Right cardiac atrium (tissue), 5 donors: ENCODE data around the gene PLEKHA8. TPM values are rescaled to one million over a fixed set of nuclear protein-coding genes. Genes with fewer than 3 reads are reported as not detected.

Experiments used
- ATAC-seq, 2 donors: fragments of 200-7000 bp; cut with Tn5 transposase; one replicate each; pipeline versions ENCODE4 v1.8.0 to v1.9.1; 2020; ENCODE audit warnings: moderate library complexity in 2 of 2, mild to moderate bottlenecking in 1 of 2
- DNase-seq, 3 donors: peaks; one replicate each; pipeline ENCODE4 v3.0.0-alpha.2; 2020
- H3K27ac ChIP-seq: one replicate; pipeline ENCODE4 v1.5.1; 2013; ENCODE audit warnings: mild to moderate bottlenecking, low read length, control low read depth, moderate library complexity
- H3K27me3 ChIP-seq: one replicate; pipeline ENCODE4 v1.6.1; 2013; ENCODE audit not compliant: control insufficient read depth, insufficient read depth
- H3K4me1 ChIP-seq: one replicate; pipeline ENCODE4 v1.6.1; 2013; ENCODE audit warnings: low read length; ENCODE audit not compliant: control insufficient read depth, insufficient read depth
- H3K4me3 ChIP-seq: one replicate; pipeline ENCODE4 v1.5.1; 2013; ENCODE audit warnings: low read length, control low read depth
- H3K9me3 ChIP-seq: one replicate; pipeline ENCODE4 v1.6.1; 2013; ENCODE audit warnings: low read length; ENCODE audit not compliant: control insufficient read depth
- WGBS: extraction: QIAGEN DNeasy Blood & Tissue Kit; methylation state at CpG from one replicate; pipeline ENCODE4 v1.1.7; 2013; 5-methylcytosine and 5-hydroxymethylcytosine counted together
- intact Hi-C, 4 donors: fragments of 100-400 bp; cut with DNase I; formaldehyde crosslinking; loops; one replicate each; pipeline versions ENCODE4 v1.11.0 to v1.14.0; 2022 to 2023
- polyA plus RNA-seq: library from polyadenylated mRNA; stranded (reverse); fragments of 200-250 nt; gene quantifications from one replicate; pipeline ENCODE4 v1.2.3, GENCODE V29; 2013
- total RNA-seq, 4 donors: library from RNA; stranded (reverse); fragmentation: NEBNext Ultra II Directional; extraction: Animal tissue kit (Norgen Biotek cat#: 25700); gene quantifications; one replicate each; pipeline ENCODE4 v1.2.1, GENCODE V29; 2021
- donor health status: healthy with polysubstance abuse.
- donor health status: DM: no; HTN: yes; CAD: no.
- donor health status: DM: no; HTN: no; CAD: no.
- donor health status: DM: no; HTN: yes; CAD: no; lungs with severe emphysema.
- donor health status: DM: yes; HTN: yes; CAD: no.

The PLEKHA8 gene
- total and polyA plus RNA-seq, 5 donors: 1.7 to 5.6 (median 4.3) TPM

DNA sequence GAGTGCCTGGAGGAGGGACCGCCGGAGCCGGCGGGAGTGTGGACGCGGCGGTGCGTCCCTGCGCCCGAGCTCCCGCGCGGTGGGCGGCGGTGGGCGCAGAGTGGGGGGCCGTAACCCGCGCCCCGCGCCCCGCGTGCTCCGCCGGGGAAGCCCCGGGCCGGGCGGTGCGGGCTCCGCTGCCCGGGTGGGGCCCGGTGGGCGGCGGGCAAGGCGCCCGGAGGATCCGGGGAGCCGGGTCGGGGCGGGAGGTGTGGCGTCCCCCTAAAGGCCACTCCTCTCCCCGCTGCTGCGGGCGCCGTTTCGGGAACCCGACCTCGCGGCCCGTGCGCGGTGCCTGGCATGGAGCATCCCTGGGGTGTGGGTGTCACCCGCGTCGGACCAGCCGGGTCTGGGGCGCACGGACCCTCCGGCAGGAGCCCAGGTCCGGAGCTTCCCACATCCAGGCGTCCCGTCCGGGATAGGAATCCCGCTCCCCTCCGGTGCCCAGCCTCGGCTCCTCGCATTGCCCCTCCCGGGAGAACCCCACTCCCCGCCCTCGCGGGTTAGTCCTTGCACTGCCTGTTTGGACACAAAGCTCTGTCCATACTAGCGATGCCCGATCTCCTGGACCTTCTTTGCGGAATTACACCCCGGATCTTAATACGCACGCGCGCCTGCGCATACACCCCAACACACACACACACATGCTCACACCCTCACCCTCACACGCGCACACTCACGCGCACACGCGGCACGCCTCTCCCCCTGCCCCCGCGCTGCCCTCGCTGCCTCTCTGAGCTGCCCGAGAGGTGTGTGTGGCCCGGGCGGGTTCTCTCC lies 107.3 kb downstream of the PLEKHA8 start:
- under 1% methylated on average over 92 of the region's 93 CpGs for WGBS
- ATAC-seq (peak; percentile 69 to 78), DNase-seq (peak; percentile 70 to 87 (median 85))
- Histone ChIP-seq H3K27me3 (no peaks in the 10 kb centered on the region), H3K9me3 (no peaks in the 10 kb centered on the region), H3K27ac (peak overlapping the region; percentile 74), H3K4me1 (peaks cover 6% of the 10 kb centered on the region), H3K4me3 (peak overlapping the region; percentile 78)
- intact Hi-C loops: no loop called here

DNA sequence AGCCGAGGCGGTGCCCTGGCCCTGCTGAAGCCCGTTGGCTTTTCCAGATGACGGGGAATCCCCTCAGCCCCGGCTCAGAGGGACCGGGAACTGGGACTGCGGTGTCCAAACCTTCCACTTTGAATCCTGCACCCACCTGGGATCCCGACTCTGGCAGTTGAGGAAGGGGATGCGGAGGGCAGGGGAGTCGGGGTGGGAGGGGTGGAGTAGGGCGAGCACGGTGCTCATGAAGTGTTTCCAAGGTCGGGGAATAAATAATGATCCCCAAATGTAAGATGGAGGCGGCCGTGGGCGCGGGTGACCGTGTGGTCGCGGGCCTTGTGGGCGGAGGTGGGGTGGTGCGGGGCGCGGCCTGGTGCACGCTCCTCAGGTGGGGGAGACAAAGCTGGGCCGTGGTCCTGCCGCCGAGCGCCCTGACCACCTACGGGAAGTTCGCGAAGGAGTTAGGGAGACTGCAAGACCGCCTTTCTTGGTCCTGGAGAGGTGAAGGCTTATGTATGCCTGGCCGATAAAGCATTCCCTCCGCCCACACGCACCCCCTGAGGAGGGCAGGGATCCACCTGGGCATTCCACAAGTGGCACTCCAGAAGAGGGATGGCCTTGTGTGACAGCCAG lies 108.0 kb downstream of the PLEKHA8 start:
- peaks cover 6% of the 10 kb centered on the region for H3K4me1 ChIP-seq
- peak in 1 of 3 donors; percentile 68 for DNase-seq
- intact Hi-C loops: no loop called here
- no peaks in the 10 kb centered on the region for H3K9me3 ChIP-seq
- peak overlapping the region; percentile 74 for H3K27ac ChIP-seq
- peak; percentile 1 to 3 for ATAC-seq
- no peaks in the 10 kb centered on the region for H3K27me3 ChIP-seq
- WGBS: 16% methylated on average over 36 of the region's 36 CpGs
- H3K4me3 ChIP-seq: peak overlapping the region; percentile 78

DNA sequence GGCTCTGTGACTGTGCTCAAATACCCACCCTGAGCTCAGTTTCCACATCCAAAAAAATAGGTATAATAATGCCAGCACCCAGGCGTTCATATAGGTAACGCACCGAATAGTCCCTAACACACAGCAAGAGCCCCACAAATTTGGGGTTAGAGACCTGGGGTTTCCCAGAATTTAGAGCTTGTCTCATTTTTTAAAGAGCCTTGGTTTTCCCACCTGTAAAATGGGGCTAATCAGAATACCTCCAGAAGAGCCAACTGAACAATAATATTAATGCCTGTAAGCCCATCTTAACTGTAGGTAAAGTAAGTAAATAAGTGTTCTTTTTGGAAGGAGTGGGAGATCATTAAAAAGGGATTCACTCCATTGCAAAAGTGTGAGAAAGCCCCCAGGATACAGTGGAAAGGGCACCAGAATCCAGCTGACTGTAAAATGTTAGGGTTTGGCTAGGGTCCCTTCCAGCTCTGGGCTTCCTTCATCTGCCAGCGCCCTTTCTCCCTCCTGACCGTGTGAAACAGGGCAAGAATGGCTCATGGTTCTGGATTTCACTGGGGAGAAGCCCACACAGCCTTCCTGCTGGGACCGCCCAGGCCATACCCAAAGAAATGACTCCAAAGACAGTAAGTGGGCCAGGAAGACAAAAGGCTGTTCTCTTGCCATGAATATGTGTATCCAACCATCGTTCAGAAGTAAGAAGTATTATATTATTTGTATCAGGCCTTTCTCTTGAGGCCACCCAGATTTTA lies 108.7 kb downstream of the PLEKHA8 start:
- Histone ChIP-seq H3K27ac (no peak overlapping the region), H3K4me1 (peaks cover 6% of the 10 kb centered on the region), H3K4me3 (no peak overlapping the region), H3K27me3 (no peaks in the 10 kb centered on the region), H3K9me3 (no peaks in the 10 kb centered on the region)
- intact Hi-C loops: no loop called here
- WGBS: 82% methylated on average over 7 of the region's 7 CpGs
- DNase-seq (no peak), ATAC-seq (no peak)

DNA sequence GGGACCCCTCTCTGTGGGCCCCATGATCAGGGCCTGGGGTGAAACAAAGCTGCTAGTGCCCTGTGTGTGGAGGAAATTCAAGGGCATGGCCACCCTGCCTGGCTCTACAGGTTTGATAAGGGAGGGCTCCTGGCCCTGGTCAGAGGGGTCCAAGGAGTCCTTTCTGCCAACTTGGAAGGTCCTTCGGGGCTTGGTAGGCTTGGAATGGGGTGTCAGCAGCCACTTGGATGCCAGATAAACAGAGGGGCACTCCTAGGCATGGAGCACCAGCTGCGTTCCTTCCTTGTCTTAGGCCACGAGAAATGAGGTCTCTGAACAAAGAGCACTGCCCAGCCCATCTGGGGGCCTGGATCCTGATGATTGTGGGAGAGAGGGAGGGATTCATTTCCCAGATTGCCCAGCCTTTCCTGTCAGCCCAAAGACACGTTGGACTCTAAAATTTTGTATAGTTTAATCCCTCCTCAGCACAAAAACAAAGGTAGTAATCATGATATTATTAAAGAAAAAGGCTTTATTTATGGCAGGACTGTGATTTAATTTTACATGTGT lies 111.7 kb downstream of the PLEKHA8 start:
- intact Hi-C loops: no loop called here
- H3K4me1 ChIP-seq: peaks cover 9% of the 10 kb centered on the region
- 61% methylated on average over 4 of the region's 4 CpGs for WGBS
- no peaks in the 10 kb centered on the region for H3K27me3 ChIP-seq
- DNase-seq (no peak), ATAC-seq (no peak)
- no peak overlapping the region for H3K27ac ChIP-seq
- H3K9me3 ChIP-seq: no peaks in the 10 kb centered on the region
- no peak overlapping the region for H3K4me3 ChIP-seq

DNA sequence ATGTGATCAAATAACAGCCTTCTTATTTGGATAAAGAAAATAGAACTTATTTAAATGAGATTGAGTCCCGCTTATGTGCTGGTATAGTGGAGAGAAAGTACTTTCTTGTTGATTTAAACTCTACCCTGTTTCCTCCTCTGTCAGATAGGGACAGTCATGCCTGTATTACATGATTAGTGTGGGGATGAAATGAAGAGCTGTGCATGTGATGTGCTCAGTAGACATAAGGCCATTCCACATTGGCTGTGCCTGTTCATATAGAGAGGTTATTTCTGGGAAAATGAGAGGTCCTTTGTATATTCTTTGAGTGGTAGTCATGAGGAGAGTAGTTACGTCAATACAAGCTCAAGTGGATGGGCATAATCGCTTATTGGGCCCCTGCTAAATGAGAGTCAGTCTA lies 112.2 kb downstream of the PLEKHA8 start:
- no peaks in the 10 kb centered on the region for H3K9me3 ChIP-seq
- no peak for DNase-seq
- intact Hi-C loops: no loop called here
- H3K4me1 ChIP-seq: peaks cover 9% of the 10 kb centered on the region
- H3K4me3 ChIP-seq: no peak overlapping the region
- WGBS: 93% methylated on average over 3 of the region's 3 CpGs
- ATAC-seq: no peak
- H3K27ac ChIP-seq: no peak overlapping the region
- H3K27me3 ChIP-seq: no peaks in the 10 kb centered on the region

DNA sequence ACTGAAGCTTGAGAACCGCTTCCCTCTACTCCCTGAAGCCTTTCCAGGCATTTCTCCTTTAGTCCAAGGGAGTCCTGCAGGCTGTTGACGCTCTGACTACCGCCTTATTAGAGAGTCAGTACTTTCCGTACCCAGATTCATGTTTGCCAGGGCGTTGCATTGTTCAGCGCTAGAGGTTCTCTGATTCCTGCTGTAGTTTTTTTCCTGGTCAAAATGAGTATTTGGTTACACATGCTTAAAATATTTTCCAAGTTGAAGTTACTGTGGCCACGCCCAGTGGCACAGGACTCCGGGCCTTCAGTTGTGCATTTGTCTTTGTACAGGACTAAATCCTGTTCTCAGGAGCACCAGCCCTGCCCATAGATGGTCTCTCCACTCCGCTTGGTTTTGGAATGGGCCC lies 114.5 kb downstream of the PLEKHA8 start:
- Histone ChIP-seq H3K4me3 (no peak overlapping the region), H3K27ac (peak overlapping the region; percentile 7), H3K27me3 (no peaks in the 10 kb centered on the region), H3K9me3 (no peaks in the 10 kb centered on the region), H3K4me1 (peaks cover 5% of the 10 kb centered on the region)
- WGBS: 74% methylated on average over 9 of the region's 9 CpGs
- DNase-seq: peak in 2 of 3 donors; percentile 61 to 69
- intact Hi-C loops: no loop called here
- ATAC-seq: peak; percentile 73 to 88

DNA sequence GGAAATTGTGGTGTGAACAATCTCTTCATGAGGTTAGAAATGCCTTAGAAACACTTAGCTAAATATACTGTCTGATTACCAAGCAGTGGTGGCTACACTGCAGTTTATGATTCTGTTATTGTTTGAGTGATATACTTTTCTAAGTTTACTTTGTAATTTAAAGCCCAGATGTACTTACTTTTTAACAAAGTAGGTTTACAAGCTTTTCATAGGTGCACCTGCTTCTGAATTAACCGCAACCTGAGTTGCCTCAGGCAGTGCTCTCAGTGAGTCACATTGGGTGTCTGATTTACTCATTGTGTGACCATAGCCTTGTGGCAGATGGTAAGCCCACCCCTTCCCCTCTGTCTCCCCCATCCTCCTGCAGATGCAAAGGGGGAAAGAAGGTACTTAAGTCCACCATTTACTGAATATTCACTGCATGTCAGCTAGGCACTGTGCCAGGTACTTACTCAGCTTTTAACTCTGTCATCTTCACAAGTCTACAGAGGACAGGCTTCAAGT lies 115.6 kb downstream of the PLEKHA8 start:
- intact Hi-C loops: no loop called here
- Histone ChIP-seq H3K4me3 (no peak overlapping the region), H3K27me3 (no peaks in the 10 kb centered on the region), H3K4me1 (peaks cover 5% of the 10 kb centered on the region), H3K27ac (no peak overlapping the region), H3K9me3 (no peaks in the 10 kb centered on the region)
- ATAC-seq (no peak), DNase-seq (no peak)
- WGBS: 94% methylated on average over 1 of the region's 1 CpG

DNA sequence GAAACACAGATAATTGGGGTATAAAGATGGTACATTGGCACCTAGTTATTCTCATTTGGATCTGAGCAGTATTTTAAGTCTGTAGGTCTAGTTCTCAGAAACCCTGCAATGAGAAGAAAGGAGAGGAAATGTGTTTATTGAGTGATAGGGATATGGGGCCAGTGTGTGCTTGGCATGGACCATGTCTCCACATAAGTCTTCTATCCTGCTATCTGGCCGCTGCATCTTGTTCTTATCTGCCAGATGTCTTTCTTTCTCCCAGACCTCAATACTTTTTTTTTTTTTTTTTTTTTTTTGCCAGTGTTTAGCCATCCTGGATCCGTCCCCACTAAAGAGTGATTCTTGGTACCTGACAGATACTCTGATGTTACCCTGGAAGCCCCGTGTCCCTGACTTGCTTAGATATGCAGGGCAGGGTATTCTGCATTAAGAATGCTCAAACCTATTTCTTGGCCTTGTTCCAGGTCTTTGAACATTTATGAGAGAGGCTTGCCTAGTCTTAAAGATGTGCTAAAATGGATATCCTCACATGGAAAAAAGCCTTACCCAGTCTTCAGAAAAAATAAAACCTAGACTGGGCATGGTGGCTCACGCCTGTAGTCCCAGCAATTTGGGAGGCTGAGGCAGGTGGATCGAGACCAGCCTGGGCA lies 116.6 kb downstream of the PLEKHA8 start:
- DNase-seq (no peak), ATAC-seq (no peak)
- no peaks in the 10 kb centered on the region for H3K9me3 ChIP-seq
- H3K27me3 ChIP-seq: no peaks in the 10 kb centered on the region
- H3K4me1 ChIP-seq: peaks cover 5% of the 10 kb centered on the region
- no peak overlapping the region for H3K27ac ChIP-seq
- no peak overlapping the region for H3K4me3 ChIP-seq
- WGBS: 89% methylated on average over 5 of the region's 5 CpGs
- intact Hi-C loops: no loop called here

DNA sequence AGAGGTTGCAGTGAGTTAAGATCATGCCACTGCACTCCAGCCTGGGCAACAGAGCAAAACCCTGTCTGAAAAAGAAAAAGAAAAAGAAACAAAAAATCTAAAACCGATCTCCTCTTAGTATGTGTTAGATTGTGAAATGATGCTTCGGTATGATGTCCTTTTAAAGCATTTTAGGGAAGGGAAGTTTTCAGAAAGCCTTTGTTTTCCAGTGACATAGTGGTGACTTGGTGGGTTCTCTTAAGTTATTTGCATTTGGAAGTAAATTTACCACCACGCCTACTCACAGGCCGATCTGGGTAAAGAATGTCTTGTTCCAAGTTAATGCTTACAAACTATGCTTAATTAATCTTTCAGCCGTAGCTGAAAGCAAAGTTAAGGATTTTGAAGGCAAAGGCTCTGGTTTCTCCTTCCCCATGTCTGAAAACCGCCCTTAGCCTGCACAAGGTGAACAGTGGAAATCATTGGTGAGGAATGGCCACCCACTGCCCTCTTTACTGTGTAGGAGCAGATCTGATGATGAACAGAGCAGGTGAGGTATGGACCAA lies 117.3 kb downstream of the PLEKHA8 start:
- DNase-seq (no peak), ATAC-seq (no peak)
- no peaks in the 10 kb centered on the region for H3K9me3 ChIP-seq
- peaks cover 2% of the 10 kb centered on the region for H3K4me1 ChIP-seq
- WGBS: 87% methylated on average over 6 of the region's 6 CpGs
- intact Hi-C loops: no loop called here
- H3K27ac ChIP-seq: no peak overlapping the region
- no peak overlapping the region for H3K4me3 ChIP-seq
- no peaks in the 10 kb centered on the region for H3K27me3 ChIP-seq

DNA sequence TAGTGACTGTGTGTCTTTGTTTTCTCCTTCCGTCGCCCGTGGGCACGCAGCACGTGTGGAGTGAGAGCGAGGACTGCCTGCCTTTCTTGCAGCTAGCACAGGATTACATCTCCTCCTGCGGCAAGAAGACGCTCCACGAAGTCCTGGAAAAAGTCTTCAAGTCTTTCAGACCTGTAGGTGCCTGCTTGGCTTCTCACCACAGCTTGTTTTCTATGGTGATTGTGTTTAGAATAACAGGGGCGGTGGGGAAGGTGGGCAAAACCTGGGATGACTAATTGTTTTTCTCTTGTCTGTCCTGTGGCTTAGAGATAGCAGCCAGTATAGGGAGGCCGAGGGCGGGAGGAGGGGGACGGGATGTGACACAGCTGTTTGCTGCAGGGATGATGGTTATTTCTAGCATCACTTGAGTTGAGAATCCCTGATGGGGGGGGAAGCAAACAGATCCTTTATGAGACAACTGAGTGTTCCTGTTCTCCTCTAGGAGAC lies 118.0 kb downstream of the PLEKHA8 start:
- H3K4me3 ChIP-seq: no peak overlapping the region
- no peaks in the 10 kb centered on the region for H3K27me3 ChIP-seq
- ATAC-seq: peak; percentile 46 to 57
- intact Hi-C loops: no loop called here
- 55% methylated on average over 13 of the region's 13 CpGs for WGBS
- no peak overlapping the region for H3K27ac ChIP-seq
- H3K4me1 ChIP-seq: peaks cover 2% of the 10 kb centered on the region
- H3K9me3 ChIP-seq: no peaks in the 10 kb centered on the region
- peak in 2 of 3 donors; percentile 65 to 67 for DNase-seq
